GM21526 (cell line): ENCODE data around the gene ALDOB.
"Not testable (repeated sequence)": the region's sequence is repeated elsewhere in the genome, so short reads cannot be mapped to it uniquely, and the experiment has no call there.

Source experiments
- ATAC-seq: cut with Tn5 transposase; IDR thresholded peaks from one replicate; pipeline ENCODE4 v1.9.1; 2021; ENCODE audit warnings: moderate library complexity; ENCODE audit not compliant: unreplicated experiment, low FRiP score

The ALDOB gene

GRCh38 chr9:101393135-101393534 is 42.4 kb downstream of the ALDOB start:
- no peak for ATAC-seq

GRCh38 chr9:101388507-101388993 is 47.0 kb downstream of the ALDOB start:
- no peak for ATAC-seq

GRCh38 chr9:101387871-101388506 is 47.6 kb downstream of the ALDOB start:
- no peak for ATAC-seq

- not testable (repeated sequence) for ATAC-seq
Measured at GRCh38 chr9:101384873-101385536, 50.6 kb downstream of the ALDOB start, which contains the start of gene BAAT. Gene BAAT (minus strand): TSS chr9:101385006. CDS start chr9:101371404, 13,602 bp downstream.

GRCh38 chr9:101383361-101383760 is 52.2 kb downstream of the ALDOB start:
- no peak for ATAC-seq

- no peak for ATAC-seq
Measured at GRCh38 chr9:101381833-101382342, 53.7 kb downstream of the ALDOB start.

- no peak for ATAC-seq
Measured at GRCh38 chr9:101381118-101381517, 54.5 kb downstream of the ALDOB start.

GRCh38 chr9:101380295-101380694 is 55.3 kb downstream of the ALDOB start:
- ATAC-seq = no peak

- ATAC-seq = no peak
Measured at GRCh38 chr9:101376111-101376848, 59.3 kb downstream of the ALDOB start.

- ATAC-seq = no peak
Measured at GRCh38 chr9:101375546-101375945, 60.0 kb downstream of the ALDOB start.

GRCh38 chr9:101372327-101373118 is 63.1 kb downstream of the ALDOB start:
- no peak for ATAC-seq

- ATAC-seq = no peak
Measured at GRCh38 chr9:101371813-101372212, 63.8 kb downstream of the ALDOB start.
